NCI-H2227 (cell line): ENCODE results near the gene NAGLU.
"Not testable (repeated sequence)": the region's sequence is repeated elsewhere in the genome, so short reads cannot be mapped to it uniquely, and the experiment has no call there.

Experiments used
- DNase-seq: peaks from one replicate; lab custom pipeline; 2025; ENCODE audit not compliant: unreplicated experiment; lab: John Stamatoyannopoulos, UW

Gene NAGLU

GRCh38 chr17:42543190-42544079 is 7.4 kb downstream of the NAGLU start:
- no peak for DNase-seq

GRCh38 chr17:42544874-42545283 is 8.8 kb downstream of the NAGLU start:
- DNase-seq = no peak

GRCh38 chr17:42545755-42546505 is 9.9 kb downstream of the NAGLU start:
- DNase-seq = not testable (repeated sequence)

- DNase-seq = no peak
These were observed 11.0 kb downstream of the NAGLU start for GRCh38 chr17:42547001-42547461.

- no peak for DNase-seq
These were observed 11.6 kb downstream of the NAGLU start for GRCh38 chr17:42547698-42548069.

- DNase-seq = no peak
These were observed 12.2 kb downstream of the NAGLU start for GRCh38 chr17:42548070-42548837.

GRCh38 chr17:42548993-42549755 is 13.1 kb downstream of the NAGLU start:
- no peak for DNase-seq

GRCh38 chr17:42552736-42553135 is 16.7 kb downstream of the NAGLU start, which contains the start of gene HSD17B1:
HSD17B1 (plus strand) TSS chr17:42552923; CDS start chr17:42552934, 11 bp downstream.
- DNase-seq = not testable (repeated sequence)

GRCh38 chr17:42553161-42553818 is 17.2 kb downstream of the NAGLU start:
- DNase-seq = peak; percentile 59

- no peak for DNase-seq
These were observed 17.8 kb downstream of the NAGLU start for GRCh38 chr17:42553866-42554249.

- peak; percentile 94 for DNase-seq
These were observed 18.4 kb downstream of the NAGLU start for GRCh38 chr17:42554250-42555121.

- no peak for DNase-seq
These were observed 19.1 kb downstream of the NAGLU start for GRCh38 chr17:42555122-42555622.

GRCh38 chr17:42555961-42556617 is 20.0 kb downstream of the NAGLU start:
- DNase-seq = peak; percentile 32

- no peak for DNase-seq
These were observed 23.0 kb downstream of the NAGLU start for GRCh38 chr17:42559075-42559474.

GRCh38 chr17:42560246-42560645 is 24.2 kb downstream of the NAGLU start:
- no peak for DNase-seq

- DNase-seq = peak; percentile 99
These were observed 25.9 kb downstream of the NAGLU start, which contains the start of gene COASY for GRCh38 chr17:42561897-42562387. COASY (plus strand) TSS chr17:42562148; CDS start chr17:42562623, 475 bp downstream.

- DNase-seq = no peak
These were observed 26.5 kb downstream of the NAGLU start for GRCh38 chr17:42562388-42563142.
